ENCODE data around the gene NFAM1.

DNA sequence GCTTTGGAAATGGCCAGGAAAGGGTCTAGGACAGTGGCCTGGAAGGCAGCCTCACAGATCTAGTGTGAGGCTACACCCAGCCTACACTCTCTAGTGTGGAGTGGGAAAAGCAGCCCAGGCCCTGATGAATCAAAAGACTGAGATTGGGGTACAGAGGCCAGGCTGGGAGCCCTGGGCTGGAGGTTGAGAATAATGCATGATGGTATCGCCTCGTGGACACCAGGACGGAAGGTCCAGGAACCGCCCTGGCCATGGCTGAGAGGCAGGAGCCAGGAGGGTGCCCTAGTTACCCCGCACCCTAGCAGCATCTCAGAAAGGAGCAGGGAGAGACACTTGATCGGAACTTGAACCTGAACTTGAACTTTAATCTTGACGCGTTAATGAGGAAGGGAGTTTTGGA is 40.5 kb upstream of the NFAM1 start:
- TF ChIP-seq POLR2A (IDR thresholded peaks at IDR 0.05; ENCODE audit: low read depth, low read length) (no peak), POLR2AphosphoS5 (IDR thresholded peaks at IDR 0.05; ENCODE audit: low read depth, low read length) (no peak), PAX5 (IDR thresholded peaks at IDR 0.05; ENCODE audit: insufficient read depth, low read length, severe bottlenecking) (no peak)
